Panc1 (cell line): ENCODE data around the gene LDLRAD4.

Experiments
- POLR2AphosphoS5 ChIP-seq: IDR thresholded peaks from 2 replicates; pipeline ENCODE4 v1.6.1; 2012; ENCODE audit warnings: mild to moderate bottlenecking, low read depth, low read length, moderate library complexity
- TF ChIP-seq, protein P1 (sequence below): fragments of 450-650 bp; IDR thresholded peaks from 2 replicates; pipeline ENCODE4 v1.5.1; 2017; ENCODE audit warnings: mild to moderate bottlenecking

DNA sequence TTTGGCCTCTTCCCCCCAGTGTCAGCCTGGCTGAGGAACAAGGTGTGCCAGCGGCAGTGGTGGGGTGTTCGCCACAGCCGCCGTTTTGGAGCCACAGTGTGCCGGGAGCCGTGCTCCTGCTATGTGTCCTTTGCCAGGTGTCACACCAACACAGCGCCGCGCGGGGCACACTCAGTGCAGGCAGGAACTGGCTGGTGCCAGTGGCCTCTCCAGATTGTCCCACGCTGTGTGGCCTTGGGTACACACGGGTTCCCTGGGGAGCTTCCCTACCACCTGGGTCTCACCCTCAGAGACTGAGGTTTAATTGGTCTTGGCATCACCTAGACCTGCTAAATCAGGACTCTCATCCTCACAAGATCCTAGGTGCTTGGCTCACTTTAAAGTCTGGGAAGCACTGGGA is 171.6 kb downstream of the LDLRAD4 start:
- TF ChIP-seq, protein P1, sequence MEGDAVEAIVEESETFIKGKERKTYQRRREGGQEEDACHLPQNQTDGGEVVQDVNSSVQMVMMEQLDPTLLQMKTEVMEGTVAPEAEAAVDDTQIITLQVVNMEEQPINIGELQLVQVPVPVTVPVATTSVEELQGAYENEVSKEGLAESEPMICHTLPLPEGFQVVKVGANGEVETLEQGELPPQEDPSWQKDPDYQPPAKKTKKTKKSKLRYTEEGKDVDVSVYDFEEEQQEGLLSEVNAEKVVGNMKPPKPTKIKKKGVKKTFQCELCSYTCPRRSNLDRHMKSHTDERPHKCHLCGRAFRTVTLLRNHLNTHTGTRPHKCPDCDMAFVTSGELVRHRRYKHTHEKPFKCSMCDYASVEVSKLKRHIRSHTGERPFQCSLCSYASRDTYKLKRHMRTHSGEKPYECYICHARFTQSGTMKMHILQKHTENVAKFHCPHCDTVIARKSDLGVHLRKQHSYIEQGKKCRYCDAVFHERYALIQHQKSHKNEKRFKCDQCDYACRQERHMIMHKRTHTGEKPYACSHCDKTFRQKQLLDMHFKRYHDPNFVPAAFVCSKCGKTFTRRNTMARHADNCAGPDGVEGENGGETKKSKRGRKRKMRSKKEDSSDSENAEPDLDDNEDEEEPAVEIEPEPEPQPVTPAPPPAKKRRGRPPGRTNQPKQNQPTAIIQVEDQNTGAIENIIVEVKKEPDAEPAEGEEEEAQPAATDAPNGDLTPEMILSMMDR, result no peak
- no peak for TF ChIP-seq POLR2AphosphoS5
